D721Med (cell line): Measurements from ENCODE around the gene CEACAM6.
"Not testable (repeated sequence)": the region's sequence is repeated elsewhere in the genome, so short reads cannot be mapped to it uniquely, and the experiment has no call there.

Experiments used
- DNase-seq: peaks from one replicate; pipeline ENCODE4 v3.0.0; 2011; ENCODE audit warnings: low spot score; ENCODE audit not compliant: insufficient read length
- FAIRE-seq: peaks from 2 replicates; lab custom pipeline; 2011; peaks lifted over from hg19 to GRCh38; lab: Jason Lieb, UNC
- TF ChIP-seq, protein P1 (sequence below): IDR thresholded peaks from 2 replicates; pipeline ENCODE4 v1.5.1; 2012; ENCODE audit warnings: mild to moderate bottlenecking, control low read depth; ENCODE audit not compliant: insufficient read depth; ENCODE audit errors: missing control alignments

Gene CEACAM6

DNA sequence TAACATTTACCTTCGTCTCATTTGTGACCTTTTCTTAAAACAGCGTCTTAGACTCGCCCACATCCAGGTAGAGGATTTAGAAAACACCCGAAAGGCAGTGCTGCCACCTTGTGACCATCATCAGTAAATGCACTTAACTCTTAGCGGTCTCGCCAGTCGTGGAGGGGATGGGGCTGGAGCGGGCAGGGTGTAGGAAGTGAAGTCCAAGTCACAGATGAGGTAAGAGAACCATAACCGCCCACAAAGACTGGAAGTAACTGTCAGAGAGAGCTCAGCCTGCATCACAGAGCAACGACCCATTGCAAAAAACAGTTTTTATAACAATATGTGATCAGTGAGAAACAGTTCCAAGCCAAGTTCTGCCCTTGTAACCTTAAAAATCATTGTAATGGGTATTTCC, 30.3 kb downstream of the CEACAM6 start:
- TF ChIP-seq, protein P1, sequence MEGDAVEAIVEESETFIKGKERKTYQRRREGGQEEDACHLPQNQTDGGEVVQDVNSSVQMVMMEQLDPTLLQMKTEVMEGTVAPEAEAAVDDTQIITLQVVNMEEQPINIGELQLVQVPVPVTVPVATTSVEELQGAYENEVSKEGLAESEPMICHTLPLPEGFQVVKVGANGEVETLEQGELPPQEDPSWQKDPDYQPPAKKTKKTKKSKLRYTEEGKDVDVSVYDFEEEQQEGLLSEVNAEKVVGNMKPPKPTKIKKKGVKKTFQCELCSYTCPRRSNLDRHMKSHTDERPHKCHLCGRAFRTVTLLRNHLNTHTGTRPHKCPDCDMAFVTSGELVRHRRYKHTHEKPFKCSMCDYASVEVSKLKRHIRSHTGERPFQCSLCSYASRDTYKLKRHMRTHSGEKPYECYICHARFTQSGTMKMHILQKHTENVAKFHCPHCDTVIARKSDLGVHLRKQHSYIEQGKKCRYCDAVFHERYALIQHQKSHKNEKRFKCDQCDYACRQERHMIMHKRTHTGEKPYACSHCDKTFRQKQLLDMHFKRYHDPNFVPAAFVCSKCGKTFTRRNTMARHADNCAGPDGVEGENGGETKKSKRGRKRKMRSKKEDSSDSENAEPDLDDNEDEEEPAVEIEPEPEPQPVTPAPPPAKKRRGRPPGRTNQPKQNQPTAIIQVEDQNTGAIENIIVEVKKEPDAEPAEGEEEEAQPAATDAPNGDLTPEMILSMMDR, result peak; percentile 82
- peak; percentile 65 for DNase-seq
- FAIRE-seq, result no peak

DNA sequence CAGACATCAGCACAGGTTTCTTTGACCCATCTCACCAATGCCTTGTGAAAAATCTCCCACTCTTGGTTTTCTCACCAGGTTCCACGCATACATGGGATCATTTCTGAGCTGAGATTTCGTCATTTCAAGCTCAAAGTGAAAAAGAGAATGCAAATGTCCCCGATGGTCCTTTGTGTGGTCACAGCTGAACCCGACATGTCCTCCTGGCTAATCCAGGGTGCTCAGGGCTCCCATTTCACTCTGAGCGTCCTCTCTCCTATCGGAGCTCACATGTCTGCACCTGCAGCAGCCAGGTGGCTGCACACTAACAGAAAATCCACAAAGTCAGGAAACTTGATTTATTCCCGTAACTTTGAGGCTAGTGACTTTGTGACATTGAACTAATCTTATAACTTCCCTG, 31.7 kb downstream of the CEACAM6 start:
- FAIRE-seq, result no peak

DNA sequence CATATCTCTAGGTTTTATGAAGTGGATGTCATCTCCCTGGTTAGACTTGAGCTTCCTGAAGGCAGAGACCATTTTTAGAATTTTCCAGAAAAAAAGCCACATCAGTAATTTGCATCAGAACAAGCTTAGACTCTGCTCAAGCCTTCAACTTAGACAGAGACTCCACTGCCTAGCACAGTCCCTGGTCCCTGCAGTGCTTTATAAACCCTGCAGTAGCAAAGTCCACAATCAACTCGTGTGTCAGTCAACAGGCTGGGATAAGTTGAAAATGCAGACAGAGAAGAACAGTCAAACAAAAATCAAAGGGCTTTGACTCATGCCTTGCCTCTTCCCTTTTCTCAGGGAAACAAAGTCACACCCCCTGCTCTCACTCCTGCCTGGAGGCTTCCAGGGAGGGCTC, 33.2 kb downstream of the CEACAM6 start:
- DNase-seq, FAIRE-seq: not testable (repeated sequence)

More for the DNA sequence above, 31.7 kb downstream of the CEACAM6 start:
- TF ChIP-seq, protein P1, result no peak
- DNase-seq, result no peak

DNA sequence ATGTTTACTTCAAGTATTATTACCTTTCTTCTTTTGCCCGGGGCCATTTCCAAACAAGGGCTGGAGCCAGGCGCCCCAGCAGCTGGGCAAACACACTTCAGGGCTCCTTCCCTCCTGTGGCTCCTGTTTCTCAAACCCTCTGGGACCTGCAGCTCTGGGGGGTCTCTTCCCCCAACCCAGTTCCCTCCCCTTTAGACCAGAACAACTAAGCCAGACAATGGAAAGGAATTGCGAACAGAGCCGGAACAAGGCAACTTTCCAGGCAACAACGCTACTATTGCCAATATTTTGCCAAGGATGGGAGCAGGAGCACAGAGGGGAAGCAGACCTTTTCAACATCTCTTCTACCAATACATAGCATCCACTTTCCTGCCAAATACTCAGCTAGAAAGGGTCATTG, 33.7 kb downstream of the CEACAM6 start:
- FAIRE-seq, DNase-seq: not testable (repeated sequence)

DNA sequence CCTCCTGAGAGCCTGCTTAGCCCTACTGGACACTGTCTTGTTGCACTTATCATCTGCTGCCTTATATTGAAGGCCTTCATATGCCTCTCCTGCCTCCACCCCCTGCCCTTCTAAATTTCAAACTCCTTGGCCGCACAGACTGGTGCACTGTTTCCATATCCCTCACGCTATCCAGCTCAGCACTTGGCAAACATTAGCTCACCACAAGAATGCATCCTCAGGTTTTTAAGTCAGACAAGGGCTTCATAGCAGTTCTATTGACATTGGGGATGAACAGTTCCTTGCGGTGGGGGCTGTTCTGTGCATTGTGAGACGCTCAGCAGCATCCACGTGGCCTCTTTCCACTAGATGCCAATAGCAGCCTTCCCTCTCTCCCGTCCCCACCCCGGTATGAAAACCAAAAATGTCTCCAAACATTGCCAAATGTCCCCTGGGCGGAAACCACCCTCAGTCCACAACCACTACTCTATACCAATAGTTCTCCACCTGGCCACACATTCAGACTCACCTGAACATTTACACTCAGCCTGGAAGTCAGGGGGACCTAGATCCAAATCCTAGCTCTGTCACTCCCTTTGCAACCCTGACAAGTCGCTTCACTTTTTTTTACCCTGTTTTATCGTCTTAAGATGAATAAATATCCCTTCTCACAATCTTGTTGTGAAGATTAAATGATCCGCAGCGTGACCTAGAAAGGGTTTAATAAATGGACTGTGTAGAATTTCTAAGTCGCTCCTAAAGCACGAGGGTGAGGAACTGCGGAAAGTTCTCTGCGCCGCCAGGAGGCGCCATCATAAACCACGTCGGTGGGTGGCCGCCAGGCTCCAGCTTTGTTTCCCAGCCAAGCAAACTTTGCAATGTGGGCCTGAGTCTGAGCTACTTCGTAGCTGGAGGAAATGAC, 37.4 kb downstream of the CEACAM6 start:
- FAIRE-seq (no peak), DNase-seq (no peak)
- TF ChIP-seq, protein P1, result peak; percentile 49

DNA sequence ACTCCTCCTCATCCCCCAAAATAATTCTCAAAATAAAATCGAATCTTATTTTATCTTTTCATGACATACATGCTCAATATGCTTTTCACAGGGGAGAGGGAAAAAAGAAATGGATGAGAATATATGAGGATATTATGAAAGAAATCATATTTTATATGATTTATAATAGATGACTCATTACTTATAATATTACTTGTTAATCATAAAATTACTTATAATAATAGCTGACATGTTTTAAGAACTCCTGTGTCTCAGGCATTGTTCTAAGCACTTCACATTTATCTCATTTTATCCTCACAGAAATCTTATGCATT, 38.0 kb downstream of the CEACAM6 start:
- no peak for DNase-seq
- TF ChIP-seq, protein P1, result no peak
- FAIRE-seq, result no peak

DNA sequence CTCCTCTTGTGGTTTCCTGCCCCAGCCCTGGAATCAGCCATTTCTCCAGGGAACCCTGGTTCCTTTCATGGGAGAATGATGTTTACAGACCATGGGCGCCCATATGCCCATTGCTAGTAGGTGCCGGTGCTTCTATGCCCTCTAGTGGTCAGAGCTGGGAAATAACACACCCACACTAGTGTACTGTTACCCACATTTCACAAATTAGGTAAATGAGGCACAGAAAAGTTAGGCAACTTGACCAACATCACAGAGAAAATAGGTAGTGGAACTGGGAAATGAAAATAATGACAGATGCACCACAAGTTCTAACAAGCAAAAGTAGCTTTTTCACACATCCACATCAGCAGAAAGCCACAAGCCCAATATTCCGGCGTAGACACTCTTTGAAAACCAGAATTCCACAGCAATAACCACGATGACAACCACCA, 39.7 kb downstream of the CEACAM6 start:
- FAIRE-seq (peak; percentile 87), DNase-seq (no peak)
- TF ChIP-seq, protein P1, result peak; percentile 57

DNA sequence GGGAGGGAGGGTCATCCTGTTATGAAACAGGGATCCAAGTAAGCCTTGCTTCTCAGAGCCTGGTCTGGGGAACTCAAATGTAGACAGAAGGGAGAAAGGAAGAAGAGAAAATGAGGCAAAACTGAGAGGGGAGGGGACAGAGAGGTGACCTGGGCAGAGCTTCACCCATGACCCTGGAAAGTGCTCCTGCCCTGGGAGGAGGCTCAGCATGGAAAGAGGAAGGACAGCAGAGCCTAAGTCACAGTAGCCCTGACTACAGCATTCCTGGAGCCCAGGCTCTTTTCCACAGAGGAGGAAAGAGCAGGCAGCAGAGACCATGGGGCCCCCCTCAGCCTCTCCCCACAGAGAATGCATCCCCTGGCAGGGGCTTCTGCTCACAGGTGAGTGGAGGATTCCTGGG, 41.0 kb downstream of the CEACAM6 start, which contains the start of gene CEACAM3:
CEACAM3 (plus strand) TSS at position 226 of the 400 bp plus-strand sequence; CDS start at position 317, 91 bp downstream.
- no peak for FAIRE-seq
- TF ChIP-seq, protein P1, result no peak
- no peak for DNase-seq
